Measurements from ENCODE around the gene DNAJC25. TPM values are rescaled to one million over a fixed set of nuclear protein-coding genes. Genes with fewer than 3 reads are reported as not detected.

DNAJC25 gene
- total and polyA plus RNA-seq, 8 donors, result 5.4 to 15.6 (median 11.6) TPM

DNA sequence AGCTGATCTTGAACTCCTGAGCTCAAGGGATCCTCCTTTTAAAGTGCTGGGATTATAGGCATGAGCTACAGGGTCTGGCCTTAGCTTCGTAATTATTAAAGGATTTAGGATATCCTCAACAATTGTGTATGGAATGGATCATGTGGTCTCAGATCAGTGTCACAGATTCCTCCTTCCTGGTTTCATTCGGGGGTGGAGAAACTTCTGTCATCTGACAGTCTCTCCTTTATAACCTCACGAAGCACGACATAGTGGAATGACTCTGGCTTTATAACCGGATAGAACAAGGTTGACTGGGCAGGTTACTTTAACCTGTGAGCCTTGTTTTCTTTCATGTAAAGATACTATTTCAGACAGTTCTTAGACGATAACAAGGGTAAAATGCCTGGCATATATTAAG lies 25.9 kb downstream of the DNAJC25 start:
- DNase-seq (no peak), ATAC-seq (no peak)
- peaks cover 0 to 20% of the 10 kb centered on the region in 2 donors for H3K36me3 ChIP-seq
- H3K9me3 ChIP-seq, result no peaks in the 10 kb centered on the region
- H3K27me3 ChIP-seq, result no peaks in the 10 kb centered on the region
- TF ChIP-seq, protein P1, sequence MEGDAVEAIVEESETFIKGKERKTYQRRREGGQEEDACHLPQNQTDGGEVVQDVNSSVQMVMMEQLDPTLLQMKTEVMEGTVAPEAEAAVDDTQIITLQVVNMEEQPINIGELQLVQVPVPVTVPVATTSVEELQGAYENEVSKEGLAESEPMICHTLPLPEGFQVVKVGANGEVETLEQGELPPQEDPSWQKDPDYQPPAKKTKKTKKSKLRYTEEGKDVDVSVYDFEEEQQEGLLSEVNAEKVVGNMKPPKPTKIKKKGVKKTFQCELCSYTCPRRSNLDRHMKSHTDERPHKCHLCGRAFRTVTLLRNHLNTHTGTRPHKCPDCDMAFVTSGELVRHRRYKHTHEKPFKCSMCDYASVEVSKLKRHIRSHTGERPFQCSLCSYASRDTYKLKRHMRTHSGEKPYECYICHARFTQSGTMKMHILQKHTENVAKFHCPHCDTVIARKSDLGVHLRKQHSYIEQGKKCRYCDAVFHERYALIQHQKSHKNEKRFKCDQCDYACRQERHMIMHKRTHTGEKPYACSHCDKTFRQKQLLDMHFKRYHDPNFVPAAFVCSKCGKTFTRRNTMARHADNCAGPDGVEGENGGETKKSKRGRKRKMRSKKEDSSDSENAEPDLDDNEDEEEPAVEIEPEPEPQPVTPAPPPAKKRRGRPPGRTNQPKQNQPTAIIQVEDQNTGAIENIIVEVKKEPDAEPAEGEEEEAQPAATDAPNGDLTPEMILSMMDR (IDR thresholded peaks at IDR 0.05), result no peak
- no peak overlapping the region for H3K27ac ChIP-seq
- no peak overlapping the region for H3K4me3 ChIP-seq
- peaks cover 0 to 6% of the 10 kb centered on the region in 2 donors for H3K4me1 ChIP-seq
- intact Hi-C loops (cut with DNase I), result no loop called here

DNA sequence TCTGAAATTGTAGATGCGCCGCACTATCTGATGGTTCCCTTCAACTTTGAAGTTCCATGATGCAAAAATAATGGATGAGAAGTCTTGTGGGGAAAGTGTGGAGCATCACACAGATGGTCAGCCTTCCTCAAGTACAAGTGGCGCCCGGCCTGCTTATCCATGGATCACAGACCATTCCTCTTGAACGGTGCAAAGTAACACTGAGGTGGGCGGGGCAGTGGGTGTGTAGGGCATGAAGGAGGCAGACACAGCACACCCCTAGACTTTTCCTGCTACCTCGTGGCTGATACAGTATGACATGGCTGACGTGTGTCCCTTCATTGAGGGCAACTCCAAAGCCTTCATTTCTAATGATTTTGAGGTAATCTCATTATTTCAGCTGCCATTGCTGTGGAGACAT lies 27.8 kb downstream of the DNAJC25 start:
- intact Hi-C loops (cut with DNase I), result no loop called here
- DNase-seq, result no peak
- Histone ChIP-seq H3K27me3 (no peaks in the 10 kb centered on the region), H3K4me1 (peaks cover 3 to 23% of the 10 kb centered on the region in 2 donors), H3K9me3 (no peaks in the 10 kb centered on the region), H3K36me3 (peaks cover 0 to 10% of the 10 kb centered on the region in 2 donors), H3K4me3 (no peak overlapping the region), H3K27ac (no peak overlapping the region)
- no peak for ATAC-seq
- TF ChIP-seq, protein P1 (IDR thresholded peaks at IDR 0.05), result no peak

DNA sequence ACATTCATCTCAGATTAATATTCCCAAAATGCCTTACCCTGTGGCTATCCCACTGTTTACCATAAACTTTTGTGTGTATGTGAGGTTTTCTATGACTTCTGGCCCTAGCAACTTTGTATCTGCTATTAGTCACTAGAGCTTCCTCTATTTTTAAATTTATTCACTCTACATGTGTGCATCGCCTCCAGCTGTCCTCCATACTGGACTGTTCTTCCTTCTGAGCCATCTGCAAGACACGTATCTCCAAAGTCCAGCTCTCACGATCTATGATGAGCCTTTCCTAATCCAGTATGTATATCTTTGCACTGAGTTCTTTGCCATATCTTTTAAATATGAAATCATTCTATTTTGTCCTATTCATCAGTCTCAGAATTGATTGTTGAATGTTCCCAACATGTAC lies 28.6 kb downstream of the DNAJC25 start:
- DNase-seq (no peak), ATAC-seq (no peak)
- no peaks in the 10 kb centered on the region for H3K27me3 ChIP-seq
- no peak overlapping the region for H3K27ac ChIP-seq
- H3K4me1 ChIP-seq, result peaks cover 3 to 31% of the 10 kb centered on the region in 2 donors
- TF ChIP-seq, protein P1 (IDR thresholded peaks at IDR 0.05), result no peak
- H3K36me3 ChIP-seq, result peaks cover 0 to 3% of the 10 kb centered on the region in 2 donors
- H3K9me3 ChIP-seq, result no peaks in the 10 kb centered on the region
- H3K4me3 ChIP-seq, result no peak overlapping the region
- intact Hi-C loops (cut with DNase I), result no loop called here

DNA sequence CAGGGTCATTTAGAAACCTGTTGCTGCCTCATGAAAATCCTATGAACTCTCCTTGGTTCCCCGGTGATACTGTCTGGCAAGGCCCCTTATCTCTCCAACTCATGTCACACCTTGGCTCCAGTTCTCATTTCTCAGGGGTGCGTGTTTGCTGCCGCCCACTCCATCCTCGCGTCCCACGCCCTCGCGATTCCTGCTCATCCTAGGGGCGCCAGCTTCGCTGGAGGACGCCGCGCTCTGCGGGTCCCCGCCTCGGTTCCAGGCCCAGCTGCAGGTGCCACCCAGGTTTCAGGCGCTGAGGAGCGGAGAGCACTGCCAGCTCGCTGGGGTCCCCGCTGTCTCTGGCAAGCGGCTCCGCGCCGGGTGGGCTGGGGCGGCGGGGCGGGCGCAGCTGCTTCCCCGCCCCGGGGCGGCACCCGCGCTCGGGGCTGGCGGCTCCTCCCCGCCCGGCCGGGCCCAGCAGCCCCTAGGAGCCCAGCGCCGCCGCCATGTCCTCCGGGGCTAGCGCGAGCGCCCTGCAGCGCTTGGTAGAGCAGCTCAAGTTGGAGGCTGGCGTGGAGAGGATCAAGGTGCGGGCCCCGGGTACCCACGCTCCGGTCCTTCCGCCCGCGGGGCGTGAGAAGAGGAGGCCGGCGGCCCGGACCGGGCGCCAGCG lies 30.1 kb downstream of the DNAJC25 start, which contains the start of gene GNG10:
GNG10 (plus strand) TSS at position 456 of the 652 bp plus-strand sequence; CDS start at position 486, 30 bp downstream.
- peak within 1 kb of the TSS; percentile 70 to 96 for H3K27ac ChIP-seq
- no peaks in the 10 kb centered on the region for H3K9me3 ChIP-seq
- ATAC-seq (peak; percentile 97), DNase-seq (peak; percentile 55 to 95 (median 66))
- TF ChIP-seq, protein P1 (IDR thresholded peaks at IDR 0.05), result no peak
- H3K36me3 ChIP-seq, result no peaks in the 10 kb centered on the region
- intact Hi-C loops (cut with DNase I), result no loop called here
- peak within 1 kb of the TSS; percentile 68 to 85 for H3K4me3 ChIP-seq
- H3K4me1 ChIP-seq, result peaks cover 3 to 35% of the 10 kb centered on the region in 2 donors
- H3K27me3 ChIP-seq, result no peaks in the 10 kb centered on the region

DNA sequence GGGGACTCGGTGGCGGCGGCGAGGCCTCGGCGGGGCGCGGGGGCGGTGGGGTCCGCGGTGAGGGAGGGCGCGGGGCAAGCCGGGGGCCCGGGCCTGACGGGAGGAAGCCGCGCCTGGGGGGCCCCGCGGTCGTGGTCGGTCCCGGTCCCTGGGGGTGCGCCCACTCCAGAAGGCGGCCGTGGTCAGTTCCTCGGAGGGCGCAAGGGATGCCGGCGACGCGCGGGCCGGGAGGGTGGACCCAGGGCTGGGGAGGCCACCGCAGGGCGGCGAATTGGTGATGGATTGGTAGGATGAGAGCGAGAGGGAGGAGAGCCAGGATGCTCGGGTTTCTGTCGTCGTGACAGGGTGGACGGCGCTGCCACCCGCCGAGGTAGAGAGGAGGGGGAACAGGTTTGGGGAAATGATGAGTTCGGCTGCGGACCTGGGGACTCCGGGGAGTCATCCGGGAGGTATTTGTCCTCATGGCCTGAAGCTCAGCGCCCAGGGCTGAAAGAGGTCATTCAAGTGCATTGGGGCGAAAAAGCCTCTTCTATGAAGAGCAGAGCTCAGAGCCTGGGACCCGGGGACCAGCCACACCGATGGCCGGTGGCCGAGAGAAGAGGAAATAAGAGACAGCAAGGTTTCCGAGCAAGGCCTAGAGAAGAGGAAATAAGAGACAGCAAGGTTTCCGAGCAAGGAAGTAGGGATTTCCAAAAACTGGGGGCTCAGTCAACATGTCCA lies 30.8 kb downstream of the DNAJC25 start:
- peaks cover 0 to 5% of the 10 kb centered on the region in 2 donors for H3K36me3 ChIP-seq
- H3K27ac ChIP-seq, result peak overlapping the region; percentile 70 to 96
- H3K9me3 ChIP-seq, result no peaks in the 10 kb centered on the region
- H3K27me3 ChIP-seq, result no peaks in the 10 kb centered on the region
- peak overlapping the region; percentile 68 to 85 for H3K4me3 ChIP-seq
- intact Hi-C loops (cut with DNase I), result no loop called here
- H3K4me1 ChIP-seq, result peaks cover 3 to 35% of the 10 kb centered on the region in 2 donors
- DNase-seq (peak; percentile 26 to 88 (median 38)), ATAC-seq (peak; percentile 72)
- TF ChIP-seq, protein P1 (IDR thresholded peaks at IDR 0.05), result no peak

All from left lung (tissue), 10 donors.